Kidney glomerular epithelial cell (primary cell): Measurements from ENCODE around the gene VSTM5.
A peak's percentile ranks its signal among the peaks of the same experiment; 100 is the strongest.
"Not testable (repeated sequence)": the region's sequence is repeated elsewhere in the genome, so short reads cannot be mapped to it uniquely, and the experiment has no call there.

Experiments used
- DNase-seq: peaks from one replicate; lab custom pipeline; 2025; lab: John Stamatoyannopoulos, UW

VSTM5 gene

DNA sequence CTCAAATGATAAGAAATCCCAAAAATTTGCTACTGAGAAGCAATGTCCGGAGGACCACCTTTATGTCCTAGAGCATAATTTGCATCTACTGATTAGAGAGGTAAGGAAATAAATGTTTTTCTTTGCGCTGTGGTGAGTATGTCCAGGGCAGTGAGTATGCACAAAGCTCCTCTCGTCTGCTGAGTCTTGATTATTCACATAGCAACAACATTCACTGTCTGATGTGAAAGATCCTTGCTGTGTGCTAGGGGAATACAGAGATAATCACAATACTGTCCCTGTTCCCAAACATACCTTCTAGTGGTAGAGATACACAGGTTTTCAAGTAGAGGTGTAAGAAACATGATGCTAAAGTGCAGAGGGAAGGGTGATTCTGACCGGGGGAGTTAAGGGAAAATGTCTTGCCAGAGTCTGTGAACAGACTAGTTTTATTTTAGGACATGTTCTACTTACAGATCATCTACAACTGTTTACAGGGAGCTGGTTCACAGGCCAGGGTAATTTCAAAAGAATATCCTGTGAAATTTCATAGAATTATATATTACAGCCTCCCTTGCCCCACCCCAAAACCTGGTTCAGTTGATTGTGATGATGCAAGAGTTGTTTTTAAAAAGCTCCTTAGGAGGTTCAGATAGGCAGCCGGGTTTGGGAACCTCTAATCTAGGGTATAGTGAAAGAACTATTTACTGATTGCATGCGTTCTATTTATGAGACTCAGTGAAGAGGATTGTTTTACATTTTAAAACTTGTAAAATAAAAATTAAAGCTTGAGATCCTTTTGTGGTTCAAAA is 53.8 kb downstream of the VSTM5 start:
- DNase-seq, result no peak

DNA sequence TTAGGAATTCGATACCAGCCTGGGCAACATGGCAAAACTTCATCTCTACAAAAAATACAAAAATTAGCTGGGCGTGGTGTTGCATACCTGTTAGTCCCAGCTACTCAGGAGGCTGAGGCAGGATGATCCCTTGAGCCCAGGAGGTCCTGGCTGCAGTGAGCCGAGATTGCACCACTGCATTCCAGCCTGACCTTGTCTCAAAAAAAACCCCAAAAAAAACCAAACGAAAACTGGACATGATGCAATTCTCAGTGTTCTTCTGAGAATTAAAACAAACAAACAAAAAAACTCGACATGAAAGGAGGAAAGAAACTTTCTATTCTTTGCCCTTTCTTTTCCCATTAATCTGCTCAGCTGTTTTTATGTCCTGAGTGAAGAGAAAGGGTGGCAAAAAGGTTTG is 58.9 kb downstream of the VSTM5 start:
- no peak for DNase-seq

DNA sequence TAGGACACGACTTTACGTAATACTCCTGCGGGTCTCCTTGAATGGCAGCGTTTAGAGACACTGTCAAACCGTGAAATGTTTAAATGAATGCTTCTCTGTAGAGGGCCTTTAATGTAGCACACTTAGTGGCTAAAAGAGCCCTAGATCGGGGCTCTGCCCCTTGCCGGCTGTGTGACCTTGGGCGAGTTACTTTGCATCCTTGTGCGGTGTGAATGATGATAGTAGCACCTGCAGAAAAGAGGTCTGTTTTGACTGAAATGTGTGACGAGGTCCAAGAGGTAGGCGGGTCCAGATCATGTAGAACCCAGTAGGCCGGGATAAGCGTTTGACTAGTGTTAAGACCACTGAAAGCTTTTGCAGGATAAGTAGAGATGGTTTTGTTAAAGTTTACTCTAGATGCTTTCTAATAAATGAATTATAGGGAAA is 65.5 kb downstream of the VSTM5 start:
- peak; percentile 29 for DNase-seq

DNA sequence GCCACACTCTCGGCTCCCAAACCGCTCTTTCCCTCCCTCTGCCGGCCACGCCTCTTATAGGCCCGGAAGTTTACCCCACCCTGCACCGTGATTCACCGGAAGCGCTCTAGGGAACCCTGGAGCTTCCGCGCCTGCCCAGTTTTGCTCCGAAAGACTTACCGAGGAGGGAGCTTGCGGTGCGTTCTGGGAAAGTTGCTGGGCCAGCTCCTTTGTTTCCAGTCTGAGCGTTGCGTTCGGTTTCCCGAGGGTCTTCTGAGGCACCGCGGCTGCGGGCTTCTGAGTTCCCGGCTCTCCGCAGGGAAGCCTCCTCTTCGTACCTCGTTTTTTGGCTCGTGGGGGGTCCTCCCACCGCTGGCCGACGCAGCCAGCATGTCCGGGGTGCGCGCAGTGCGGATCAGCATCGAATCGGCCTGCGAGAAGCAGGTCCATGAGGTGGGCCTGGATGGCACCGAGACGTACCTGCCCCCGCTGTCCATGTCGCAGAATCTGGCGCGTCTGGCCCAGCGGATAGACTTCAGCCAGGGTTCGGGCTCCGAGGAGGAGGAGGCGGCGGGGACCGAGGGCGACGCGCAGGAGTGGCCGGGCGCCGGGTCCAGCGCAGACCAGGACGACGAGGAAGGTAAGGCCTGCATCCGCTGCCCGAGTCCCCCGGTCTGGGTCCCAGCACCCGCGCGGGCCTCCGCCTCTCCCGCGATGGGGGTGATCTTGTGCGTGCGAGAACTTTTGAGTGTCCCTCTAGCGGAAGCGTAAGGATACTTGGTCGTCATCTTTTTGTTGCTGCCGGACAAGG is 66.1 kb downstream of the VSTM5 start, which contains the start of gene MED17:
MED17 (plus strand) TSS at position 138 of the 790 bp plus-strand sequence; CDS start at position 370, 232 bp downstream.
- peak; percentile 89 for DNase-seq

- peak; percentile 66 for DNase-seq
These were observed 66.7 kb downstream of the VSTM5 start for GRCh38 chr11:93783765-93784144.

DNA sequence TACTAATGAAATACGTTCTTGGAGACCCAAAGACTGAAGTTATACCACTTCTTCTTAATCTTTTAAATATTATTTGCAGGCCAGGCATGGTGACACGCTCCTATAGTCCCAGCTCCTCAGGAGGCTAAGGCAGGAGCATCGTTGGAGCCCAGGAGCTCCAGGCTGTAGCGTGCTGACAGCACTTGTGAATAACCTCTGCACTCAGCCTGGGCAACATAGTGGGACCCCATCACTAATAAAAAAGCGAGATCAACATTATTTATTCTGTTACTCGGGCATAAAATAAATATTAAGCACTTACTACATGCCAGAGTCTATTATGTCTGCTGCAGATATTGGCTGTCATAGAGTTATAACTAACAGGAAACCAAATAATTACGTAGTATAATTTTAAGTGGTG is 67.1 kb downstream of the VSTM5 start:
- DNase-seq, result no peak

DNA sequence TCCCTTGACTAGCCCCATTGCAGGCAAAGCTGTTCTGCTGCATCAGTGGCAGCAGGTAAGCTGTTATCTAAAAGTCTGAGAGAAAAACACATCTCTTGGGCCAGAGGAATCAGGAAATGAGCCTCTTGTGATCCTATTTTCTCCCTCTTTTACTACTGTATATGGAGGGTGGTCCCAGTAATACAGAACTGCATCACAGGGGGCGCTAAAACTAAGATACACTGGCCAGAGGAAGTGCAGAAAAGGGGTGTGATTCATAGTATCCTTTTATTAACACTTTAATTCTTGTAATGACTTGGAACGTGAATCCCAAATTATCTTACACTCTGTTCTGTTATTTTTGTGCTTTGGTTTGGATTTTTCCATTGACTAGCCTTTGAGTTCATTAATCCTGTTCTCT is 75.1 kb downstream of the VSTM5 start:
- DNase-seq, result no peak

GRCh38 chr11:93774560-93774959 is 75.9 kb downstream of the VSTM5 start:
- DNase-seq, result not testable (repeated sequence)

DNA sequence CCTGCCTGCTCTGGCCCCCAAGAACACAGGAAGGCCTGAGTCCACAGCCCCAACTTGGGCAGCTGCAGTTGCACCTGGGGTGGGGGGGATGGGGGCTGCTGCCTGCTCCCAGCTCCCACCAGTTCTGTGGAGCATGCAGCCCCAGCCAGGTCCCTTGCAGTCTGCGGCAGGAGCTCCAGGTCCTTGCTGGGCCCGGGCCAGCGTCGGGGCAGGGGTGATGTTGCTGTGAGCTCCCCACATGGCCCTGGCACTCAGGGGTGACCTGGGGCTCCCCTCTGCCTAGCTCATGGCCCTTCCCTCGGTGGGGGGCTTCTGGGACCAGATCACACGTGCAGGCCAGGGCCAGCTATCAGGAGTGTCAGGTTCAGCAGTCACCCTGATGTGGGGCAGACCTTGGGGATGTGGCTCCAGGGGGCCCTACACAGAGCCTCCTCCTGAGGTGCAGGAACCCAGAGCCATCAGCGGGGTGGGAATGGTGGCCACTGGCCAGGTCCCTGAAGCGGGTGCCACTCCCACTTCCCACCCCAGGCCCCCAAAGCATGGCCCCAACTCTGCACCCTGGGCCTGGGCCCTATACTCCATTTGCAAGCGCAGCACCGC is 76.7 kb downstream of the VSTM5 start:
- DNase-seq, result no peak

- no peak for DNase-seq
These were observed 77.4 kb downstream of the VSTM5 start for GRCh38 chr11:93773045-93773477.

DNA sequence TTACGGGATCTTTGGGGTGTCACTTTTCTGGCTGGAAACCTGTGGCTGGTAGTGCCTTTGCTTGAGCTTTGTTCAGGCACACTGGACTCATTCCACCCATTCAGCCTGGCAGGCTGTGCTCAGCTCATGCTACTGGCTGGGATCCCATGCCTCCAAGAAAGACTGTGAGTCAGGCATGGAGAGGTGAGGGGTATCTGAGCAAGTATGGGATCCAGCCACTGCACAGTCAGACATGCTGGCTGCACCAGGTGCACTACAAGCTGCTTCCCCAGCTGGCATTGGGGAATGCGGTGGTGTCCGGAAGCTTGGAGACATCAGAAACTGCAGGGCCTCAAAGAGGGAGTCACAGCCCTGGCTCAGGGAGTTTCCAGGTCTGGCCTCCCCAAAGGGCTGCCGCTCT is 78.3 kb downstream of the VSTM5 start:
- DNase-seq, result no peak

- no peak for DNase-seq
These were observed 80.3 kb downstream of the VSTM5 start for GRCh38 chr11:93770160-93770559.
